IPS-15b (cell line): ENCODE results near the gene C12orf43.

Source experiments
- H3K27me3 ChIP-seq: one replicate; pipeline ENCODE4 v1.6.1; 2013; ENCODE audit warnings: low read length; ENCODE audit not compliant: control insufficient read depth, insufficient read depth
- H3K36me3 ChIP-seq: one replicate; pipeline ENCODE4 v1.6.1; 2013; ENCODE audit warnings: low read length; ENCODE audit not compliant: control insufficient read depth, insufficient read depth
- H3K4me1 ChIP-seq: one replicate; pipeline ENCODE4 v1.6.1; 2013; ENCODE audit warnings: mild to moderate bottlenecking, low read length; ENCODE audit not compliant: control insufficient read depth, insufficient read depth
- H3K4me3 ChIP-seq: one replicate; pipeline ENCODE4 v1.5.1; 2013; ENCODE audit warnings: low read depth, low read length
- H3K9ac ChIP-seq: one replicate; pipeline ENCODE4 v1.6.1; 2013; ENCODE audit warnings: low read depth, mild to moderate bottlenecking, low read length
- H3K9me3 ChIP-seq: one replicate; pipeline ENCODE4 v1.6.1; 2013; ENCODE audit warnings: mild to moderate bottlenecking, low read length; ENCODE audit not compliant: control insufficient read depth, insufficient read depth

C12orf43 gene

DNA sequence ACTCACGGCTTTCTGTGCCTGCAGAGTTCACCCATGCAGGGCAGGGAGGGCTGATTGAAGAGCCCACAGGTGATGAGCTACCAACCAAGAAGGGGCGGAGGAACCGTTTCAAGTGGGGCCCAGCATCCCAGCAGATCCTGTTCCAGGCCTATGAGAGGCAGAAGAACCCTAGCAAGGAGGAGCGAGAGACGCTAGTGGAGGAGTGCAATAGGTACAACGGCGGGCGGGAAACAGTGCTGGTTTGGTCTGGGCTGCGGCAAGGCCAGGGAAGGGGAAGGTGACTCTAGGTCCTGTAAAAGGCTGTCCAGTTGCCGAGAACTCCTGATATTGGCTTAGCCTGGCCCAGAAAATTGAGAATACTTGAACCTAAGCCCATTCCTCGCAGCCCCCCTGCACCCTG lies 22.8 kb downstream of the C12orf43 start:
- no peaks in the 10 kb centered on the region for H3K4me1 ChIP-seq
- H3K9ac ChIP-seq = no peak overlapping the region
- H3K36me3 ChIP-seq = no peaks in the 10 kb centered on the region
- H3K27me3 ChIP-seq = no peaks in the 10 kb centered on the region
- no peaks in the 10 kb centered on the region for H3K9me3 ChIP-seq
- no peak overlapping the region for H3K4me3 ChIP-seq

GRCh38 chr12:120992989-120993388 lies 23.3 kb downstream of the C12orf43 start:
- Histone ChIP-seq H3K4me3 (no peak overlapping the region), H3K36me3 (no peaks in the 10 kb centered on the region), H3K4me1 (no peaks in the 10 kb centered on the region), H3K9me3 (no peaks in the 10 kb centered on the region), H3K9ac (no peak overlapping the region), H3K27me3 (no peaks in the 10 kb centered on the region)

GRCh38 chr12:120991965-120992364 lies 24.3 kb downstream of the C12orf43 start:
- Histone ChIP-seq H3K9me3 (no peaks in the 10 kb centered on the region), H3K9ac (no peak overlapping the region), H3K36me3 (no peaks in the 10 kb centered on the region), H3K4me3 (no peak overlapping the region), H3K4me1 (no peaks in the 10 kb centered on the region), H3K27me3 (no peaks in the 10 kb centered on the region)

DNA sequence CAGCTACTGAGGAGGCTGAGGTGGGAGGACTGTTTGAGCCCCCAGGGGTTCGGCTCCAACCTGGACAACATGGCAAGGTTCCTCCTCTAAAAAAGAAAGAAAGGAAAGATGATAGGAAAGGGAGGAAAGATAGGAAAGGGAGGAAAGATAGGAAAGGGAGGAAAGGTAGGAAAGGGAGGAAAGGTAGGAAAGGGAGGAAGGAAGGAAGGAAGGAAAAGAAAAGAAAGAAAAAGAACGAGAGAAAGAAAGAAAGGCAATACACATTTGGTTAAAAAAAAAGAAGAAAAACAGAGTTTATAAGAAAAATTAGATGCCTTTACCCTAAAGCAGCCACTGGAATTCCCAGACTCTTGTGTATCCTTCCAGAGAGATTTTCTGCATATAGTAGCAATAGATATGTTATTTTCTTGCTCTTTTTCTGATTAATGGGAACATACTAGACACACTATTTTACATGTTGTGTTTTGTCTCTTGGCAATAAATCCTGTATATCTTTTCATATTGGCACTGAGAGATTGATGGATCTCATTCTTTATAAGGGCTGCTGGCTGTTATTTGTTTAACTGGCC lies 25.7 kb downstream of the C12orf43 start:
- Histone ChIP-seq H3K9me3 (no peaks in the 10 kb centered on the region), H3K27me3 (no peaks in the 10 kb centered on the region), H3K36me3 (no peaks in the 10 kb centered on the region), H3K4me3 (no peak overlapping the region), H3K4me1 (no peaks in the 10 kb centered on the region), H3K9ac (no peak overlapping the region)

GRCh38 chr12:120989687-120990086 lies 26.6 kb downstream of the C12orf43 start:
- Histone ChIP-seq H3K36me3 (no peaks in the 10 kb centered on the region), H3K9ac (no peak overlapping the region), H3K4me3 (no peak overlapping the region), H3K27me3 (no peaks in the 10 kb centered on the region), H3K9me3 (no peaks in the 10 kb centered on the region), H3K4me1 (no peaks in the 10 kb centered on the region)

GRCh38 chr12:120988658-120989057 lies 27.6 kb downstream of the C12orf43 start:
- H3K36me3 ChIP-seq = no peaks in the 10 kb centered on the region
- H3K4me1 ChIP-seq = peaks cover 4% of the 10 kb centered on the region
- H3K4me3 ChIP-seq = no peak overlapping the region
- no peak overlapping the region for H3K9ac ChIP-seq
- no peaks in the 10 kb centered on the region for H3K27me3 ChIP-seq
- no peaks in the 10 kb centered on the region for H3K9me3 ChIP-seq

DNA sequence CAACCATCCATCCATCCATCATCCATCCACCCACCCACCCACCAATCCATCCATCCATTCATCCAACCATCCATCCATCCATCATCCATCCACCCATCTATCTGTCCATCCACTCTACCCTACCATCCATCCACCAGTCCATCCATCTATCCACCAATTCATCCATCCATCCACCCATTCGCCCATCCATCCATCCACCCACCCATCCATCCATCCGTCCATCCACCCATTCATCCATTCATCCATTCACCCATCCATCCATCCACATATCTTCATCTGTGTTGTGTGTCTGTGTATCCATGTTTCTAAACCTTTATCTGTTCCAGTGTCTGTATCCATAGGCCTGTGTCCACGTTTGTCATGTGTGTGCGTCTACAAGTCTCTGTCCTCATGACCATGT lies 28.1 kb downstream of the C12orf43 start:
- no peak overlapping the region for H3K4me3 ChIP-seq
- H3K27me3 ChIP-seq = no peaks in the 10 kb centered on the region
- H3K4me1 ChIP-seq = peaks cover 4% of the 10 kb centered on the region
- H3K9me3 ChIP-seq = no peaks in the 10 kb centered on the region
- H3K36me3 ChIP-seq = no peaks in the 10 kb centered on the region
- no peak overlapping the region for H3K9ac ChIP-seq

DNA sequence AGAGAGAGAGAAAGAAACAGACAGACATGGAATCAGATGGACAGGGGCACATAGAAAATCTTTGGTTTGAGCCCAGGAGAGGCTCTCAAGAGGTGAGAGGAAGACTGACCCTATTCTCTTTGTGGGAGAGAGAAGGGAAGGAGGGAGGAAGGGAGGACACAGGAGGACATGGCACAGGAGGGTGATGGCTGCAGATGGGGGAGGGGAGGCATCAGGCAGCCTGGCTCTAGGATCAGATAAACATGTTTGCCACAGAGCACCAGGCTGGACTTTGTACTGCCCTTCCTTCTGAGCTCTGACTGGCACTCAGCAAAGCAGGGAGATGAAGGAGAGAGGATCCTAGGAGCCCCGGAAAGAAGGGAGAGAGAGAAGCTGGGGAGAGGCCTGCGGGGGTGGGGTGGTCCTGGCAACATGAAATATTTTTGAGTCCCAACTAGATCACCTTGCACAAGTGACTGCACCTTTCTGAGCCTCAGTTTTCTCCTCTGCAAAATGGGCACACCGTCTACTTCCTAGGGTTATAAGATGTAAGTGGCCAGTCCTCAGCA lies 31.9 kb downstream of the C12orf43 start:
- no peaks in the 10 kb centered on the region for H3K36me3 ChIP-seq
- H3K4me1 ChIP-seq = peaks cover 9% of the 10 kb centered on the region
- no peaks in the 10 kb centered on the region for H3K27me3 ChIP-seq
- no peak overlapping the region for H3K9ac ChIP-seq
- no peaks in the 10 kb centered on the region for H3K9me3 ChIP-seq
- no peak overlapping the region for H3K4me3 ChIP-seq

DNA sequence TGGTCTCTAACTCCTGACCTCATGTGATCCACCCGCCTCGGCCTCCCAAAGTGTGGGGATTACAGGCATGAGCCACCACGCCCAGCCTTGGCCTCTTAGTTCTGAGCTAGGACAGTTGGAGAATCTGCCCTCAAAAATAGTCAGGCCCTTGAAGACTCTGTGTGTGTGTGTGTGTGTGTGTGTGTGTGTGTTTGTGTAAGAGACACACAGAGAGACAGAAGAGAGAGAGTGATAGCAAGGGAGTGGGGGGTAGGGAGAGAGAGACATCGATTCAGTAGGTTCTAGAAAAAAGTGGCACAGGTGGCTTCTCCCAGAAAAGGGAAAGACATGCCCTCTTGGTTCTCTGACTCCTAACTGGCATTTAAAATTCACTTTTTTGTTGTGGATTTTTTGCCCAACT lies 32.5 kb downstream of the C12orf43 start:
- H3K27me3 ChIP-seq = no peaks in the 10 kb centered on the region
- no peak overlapping the region for H3K4me3 ChIP-seq
- no peaks in the 10 kb centered on the region for H3K36me3 ChIP-seq
- H3K9ac ChIP-seq = no peak overlapping the region
- peaks cover 9% of the 10 kb centered on the region for H3K4me1 ChIP-seq
- no peaks in the 10 kb centered on the region for H3K9me3 ChIP-seq

DNA sequence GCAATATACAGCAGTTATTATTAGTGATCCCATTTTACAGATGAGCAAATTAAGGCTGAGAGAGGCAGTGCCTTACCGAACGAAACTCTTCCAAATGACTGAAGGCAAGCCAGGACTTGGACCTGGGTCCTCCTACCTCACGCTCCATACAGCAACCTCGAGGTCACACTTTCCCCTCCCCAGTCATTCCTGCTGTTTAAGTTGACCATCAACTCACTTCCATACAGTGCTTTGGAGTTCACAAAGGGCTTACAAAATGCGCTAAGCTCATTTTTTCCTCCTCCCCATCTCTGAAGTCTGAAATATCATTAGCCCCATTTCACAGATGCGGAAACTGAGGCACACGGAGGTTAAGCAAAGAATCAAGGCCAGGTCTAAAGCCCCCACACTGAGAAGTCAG lies 33.6 kb downstream of the C12orf43 start:
- H3K4me3 ChIP-seq = no peak overlapping the region
- H3K4me1 ChIP-seq = peaks cover 9% of the 10 kb centered on the region
- H3K27me3 ChIP-seq = no peaks in the 10 kb centered on the region
- no peak overlapping the region for H3K9ac ChIP-seq
- H3K9me3 ChIP-seq = no peaks in the 10 kb centered on the region
- H3K36me3 ChIP-seq = no peaks in the 10 kb centered on the region

- Histone ChIP-seq H3K9me3 (no peaks in the 10 kb centered on the region), H3K27me3 (no peaks in the 10 kb centered on the region), H3K9ac (no peak overlapping the region), H3K4me1 (peaks cover 9% of the 10 kb centered on the region), H3K4me3 (no peak overlapping the region), H3K36me3 (no peaks in the 10 kb centered on the region)
Measured at GRCh38 chr12:120981407-120981941, 34.8 kb downstream of the C12orf43 start.

DNA sequence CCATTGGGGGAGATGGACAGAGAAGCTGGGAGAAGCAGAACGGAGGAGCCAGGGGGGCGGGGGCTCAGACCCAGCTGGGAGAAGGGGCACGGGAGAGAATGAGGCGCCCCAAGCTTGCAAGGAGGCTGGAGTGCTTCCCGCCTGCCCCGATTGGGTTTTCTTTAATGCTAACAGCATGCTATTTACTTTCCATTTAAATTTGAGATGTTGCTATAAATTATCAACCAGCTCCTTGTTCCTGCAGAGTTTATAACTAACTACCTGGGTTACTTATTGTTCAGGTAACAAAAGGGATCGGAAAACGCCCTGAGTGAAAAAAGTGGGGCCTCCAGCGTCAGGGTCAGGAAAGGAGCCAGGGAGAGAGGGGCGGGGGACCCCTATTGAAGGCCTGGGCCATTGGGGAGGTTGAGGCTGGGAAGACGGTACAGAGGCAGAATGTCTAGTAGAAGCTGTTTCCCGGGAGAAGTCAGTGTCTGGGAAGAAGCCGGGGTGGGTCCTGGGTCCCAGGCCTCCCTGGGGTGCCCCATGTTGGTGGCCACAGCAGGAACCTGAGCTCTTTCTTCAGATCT lies 35.4 kb downstream of the C12orf43 start:
- H3K27me3 ChIP-seq = no peaks in the 10 kb centered on the region
- H3K9me3 ChIP-seq = no peaks in the 10 kb centered on the region
- peaks cover 9% of the 10 kb centered on the region for H3K4me1 ChIP-seq
- no peak overlapping the region for H3K4me3 ChIP-seq
- no peaks in the 10 kb centered on the region for H3K36me3 ChIP-seq
- no peak overlapping the region for H3K9ac ChIP-seq
